Astrocyte (in vitro differentiated cells and primary cell): Measurements from ENCODE around the gene TMEM269. TPM values are rescaled to one million over a fixed set of nuclear protein-coding genes. Genes with fewer than 3 reads are reported as not detected.

Experiments
- DNase-seq: peaks from one replicate; pipeline ENCODE4 v3.0.0-alpha.2; 2010; ENCODE audit warnings: low read depth
- FAIRE-seq: peaks from 2 replicates; lab custom pipeline; 2011; peaks lifted over from hg19 to GRCh38; lab: Jason Lieb, UNC
- H2AFZ ChIP-seq: 2 replicates; pipeline ENCODE4 v1.6.0; 2012; ENCODE audit warnings: low read depth, low read length, inconsistent platforms
- H3K27ac ChIP-seq: 2 replicates; pipeline ENCODE4 v1.5.1; 2011; ENCODE audit warnings: low read depth, low read length, inconsistent platforms
- H3K27me3 ChIP-seq: 2 replicates; pipeline ENCODE4 v1.6.0; 2011; ENCODE audit warnings: low read length, inconsistent platforms; ENCODE audit not compliant: insufficient read depth
- H3K36me3 ChIP-seq: 2 replicates; pipeline ENCODE4 v1.5.1; 2011; ENCODE audit warnings: low read length, inconsistent platforms; ENCODE audit not compliant: insufficient read depth
- H3K4me1 ChIP-seq: 2 replicates; pipeline ENCODE4 v1.5.1; 2011; ENCODE audit warnings: low read length, inconsistent platforms; ENCODE audit not compliant: insufficient read depth
- H3K4me2 ChIP-seq: 2 replicates; pipeline ENCODE4 v1.6.0; 2012; ENCODE audit warnings: low read length, inconsistent platforms
- H3K4me3 ChIP-seq: 2 replicates; pipeline ENCODE4 v1.5.1; 2011; ENCODE audit warnings: low read depth, mild to moderate bottlenecking, low read length, inconsistent platforms; ENCODE audit not compliant: insufficient read depth
- H3K79me2 ChIP-seq: 2 replicates; pipeline ENCODE4 v1.6.0; 2012; ENCODE audit warnings: mild to moderate bottlenecking, low read length, inconsistent platforms; ENCODE audit not compliant: insufficient read depth
- H3K9ac ChIP-seq: 2 replicates; pipeline ENCODE4 v1.6.0; 2012; ENCODE audit warnings: mild to moderate bottlenecking, low read length, inconsistent platforms
- H3K9me3 ChIP-seq: 2 replicates; pipeline ENCODE4 v1.5.1; 2012; ENCODE audit warnings: low read depth, mild to moderate bottlenecking, low read length, inconsistent platforms; ENCODE audit not compliant: insufficient read depth
- H4K20me1 ChIP-seq: 2 replicates; pipeline ENCODE4 v1.6.0; 2012; ENCODE audit warnings: low read length, inconsistent platforms; ENCODE audit not compliant: insufficient read depth
- H3K27ac Mint-ChIP-seq: one replicate; pipeline ENCODE4 v1.8.0; 2021; ENCODE audit warnings: mild to moderate bottlenecking, mixed read lengths; ENCODE audit not compliant: unreplicated experiment
- H3K27me3 Mint-ChIP-seq: one replicate; pipeline ENCODE4 v1.8.0; 2021; ENCODE audit warnings: low read depth, mixed read lengths; ENCODE audit not compliant: unreplicated experiment
- H3K36me3 Mint-ChIP-seq: one replicate; pipeline ENCODE4 v1.8.0; 2021; ENCODE audit warnings: low read depth, mixed read lengths; ENCODE audit not compliant: unreplicated experiment
- H3K4me1 Mint-ChIP-seq: one replicate; pipeline ENCODE4 v1.8.0; 2021; ENCODE audit warnings: low read depth, mixed read lengths; ENCODE audit not compliant: unreplicated experiment
- H3K4me3 Mint-ChIP-seq: one replicate; pipeline ENCODE4 v1.8.0; 2021; ENCODE audit warnings: mild to moderate bottlenecking, moderate library complexity, mixed read lengths; ENCODE audit not compliant: unreplicated experiment
- H3K9me3 Mint-ChIP-seq: one replicate; pipeline ENCODE4 v1.8.0; 2021; ENCODE audit warnings: mild to moderate bottlenecking, mixed read lengths; ENCODE audit not compliant: unreplicated experiment
- CTCF ChIP-seq: IDR thresholded peaks from 2 replicates; pipeline ENCODE4 v1.5.1; 2011; ENCODE audit warnings: low read depth, mild to moderate bottlenecking, inconsistent platforms, low read length, moderate library complexity; ENCODE audit not compliant: insufficient read depth
- EZH2 ChIP-seq: IDR thresholded peaks from 2 replicates; pipeline ENCODE4 v1.6.1; 2012; ENCODE audit warnings: mild to moderate bottlenecking, low read length, inconsistent platforms; ENCODE audit not compliant: insufficient read depth
- total RNA-seq: library from RNA; stranded (reverse); gene quantifications from 2 replicates; pipeline ENCODE4 v1.2.1, GENCODE V29; 2021

Gene TMEM269
- total RNA-seq, 1 donor from 2014 or later = 0.09 TPM

DNA sequence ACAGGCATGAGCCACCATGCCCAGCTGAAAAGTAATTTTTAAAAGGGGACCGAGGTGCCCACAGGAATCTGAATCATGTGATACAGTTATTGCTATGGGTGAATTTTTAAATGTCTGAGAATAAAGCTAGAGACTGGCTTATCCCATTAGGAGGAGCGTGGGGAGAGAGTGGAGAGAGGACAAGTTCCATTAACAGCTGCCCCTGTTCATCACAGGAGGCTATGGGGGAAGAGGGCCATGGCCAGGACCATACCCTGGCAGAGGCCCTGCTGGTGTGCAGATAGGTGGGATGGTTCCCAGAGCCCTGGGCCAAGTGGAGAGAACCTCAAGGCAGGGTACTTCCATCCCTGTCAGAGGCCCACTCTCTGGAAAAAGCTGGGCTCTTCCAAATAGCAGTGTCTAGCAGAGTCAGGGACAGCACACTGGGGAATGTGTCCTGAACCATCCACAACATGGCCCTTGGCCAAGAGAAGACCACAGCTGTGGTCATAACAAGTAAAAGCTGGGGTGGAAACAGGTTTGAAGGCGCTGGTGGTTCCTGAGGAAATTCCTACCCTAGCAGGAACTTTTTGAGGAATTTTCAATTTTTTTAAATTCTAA is 48.0 kb downstream of the TMEM269 start:
- no peak overlapping the region for H3K27ac ChIP-seq
- no peaks in the 10 kb centered on the region for H4K20me1 ChIP-seq
- no peak overlapping the region for H3K4me2 ChIP-seq
- H3K4me1 Mint-ChIP-seq = no peaks in the 10 kb centered on the region
- H3K36me3 Mint-ChIP-seq = peaks cover 19% of the 10 kb centered on the region
- H3K9me3 ChIP-seq = no peaks in the 10 kb centered on the region
- FAIRE-seq (no peak), DNase-seq (no peak)
- peaks cover 4% of the 10 kb centered on the region for H3K36me3 ChIP-seq
- TF ChIP-seq CTCF (no peak), EZH2 (no peak)
- H3K4me3 Mint-ChIP-seq = no peak overlapping the region
- H3K4me3 ChIP-seq = no peak overlapping the region
- no peak overlapping the region for H2AFZ ChIP-seq
- no peak overlapping the region for H3K9ac ChIP-seq
- no peaks in the 10 kb centered on the region for H3K79me2 ChIP-seq
- H3K27me3 ChIP-seq = no peaks in the 10 kb centered on the region
- H3K9me3 Mint-ChIP-seq = no peaks in the 10 kb centered on the region
- H3K27ac Mint-ChIP-seq = no peak overlapping the region
- peaks cover 6% of the 10 kb centered on the region for H3K27me3 Mint-ChIP-seq
- H3K4me1 ChIP-seq = no peaks in the 10 kb centered on the region

GRCh38 chr1:42833981-42834380 is 49.2 kb downstream of the TMEM269 start:
- Histone ChIP-seq H3K4me3 (no peak overlapping the region), H3K79me2 (no peaks in the 10 kb centered on the region), H3K36me3 (peaks cover 2% of the 10 kb centered on the region), H3K27ac (no peak overlapping the region), H2AFZ (no peak overlapping the region), H3K9me3 (no peaks in the 10 kb centered on the region), H3K27me3 (no peaks in the 10 kb centered on the region), H3K4me1 (no peaks in the 10 kb centered on the region), H3K4me2 (no peak overlapping the region), H4K20me1 (no peaks in the 10 kb centered on the region), H3K9ac (no peak overlapping the region)
- Mint-ChIP-seq H3K36me3 (peaks cover 23% of the 10 kb centered on the region), H3K27me3 (peaks cover 6% of the 10 kb centered on the region), H3K4me1 (no peaks in the 10 kb centered on the region), H3K27ac (no peak overlapping the region), H3K4me3 (peak overlapping the region; percentile 54), H3K9me3 (no peaks in the 10 kb centered on the region)
- no peak for FAIRE-seq
- no peak for TF ChIP-seq CTCF
- TF ChIP-seq EZH2 = no peak
- DNase-seq = no peak

DNA sequence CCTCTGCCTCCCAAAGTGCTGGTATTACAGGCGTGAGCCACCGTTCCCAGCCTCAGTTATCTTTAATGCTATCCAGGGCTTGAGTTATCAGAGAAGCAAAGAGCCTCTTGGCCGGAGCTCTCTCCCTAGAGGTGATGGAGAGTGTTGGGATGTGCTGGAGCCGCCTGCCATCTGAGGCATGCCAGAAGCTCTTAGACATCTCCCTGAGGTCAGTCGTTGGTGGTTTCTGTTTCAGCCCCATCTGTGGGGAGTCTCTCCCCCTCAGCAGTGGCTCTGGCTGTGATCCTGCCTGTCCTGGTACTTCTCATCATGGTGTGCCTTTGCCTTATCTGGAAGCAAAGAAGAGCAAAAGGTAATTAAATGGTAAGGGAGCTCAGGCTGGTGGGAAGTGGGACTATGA is 50.0 kb downstream of the TMEM269 start:
- Histone ChIP-seq H3K4me3 (no peak overlapping the region), H4K20me1 (no peaks in the 10 kb centered on the region), H3K36me3 (no peaks in the 10 kb centered on the region), H3K4me1 (no peaks in the 10 kb centered on the region), H3K9ac (no peak overlapping the region), H3K27me3 (no peaks in the 10 kb centered on the region), H3K4me2 (no peak overlapping the region), H3K27ac (no peak overlapping the region), H2AFZ (no peak overlapping the region), H3K9me3 (no peaks in the 10 kb centered on the region), H3K79me2 (no peaks in the 10 kb centered on the region)
- Mint-ChIP-seq H3K36me3 (peaks cover 23% of the 10 kb centered on the region), H3K27me3 (peaks cover 6% of the 10 kb centered on the region), H3K27ac (no peak overlapping the region), H3K4me3 (no peak overlapping the region), H3K9me3 (no peaks in the 10 kb centered on the region), H3K4me1 (no peaks in the 10 kb centered on the region)
- FAIRE-seq = no peak
- DNase-seq = no peak
- no peak for TF ChIP-seq CTCF
- no peak for TF ChIP-seq EZH2
